Small intestine (tissue), 7 donors: ENCODE measurements around the gene ITSN2. TPM values are rescaled to one million over a fixed set of nuclear protein-coding genes. Genes with fewer than 3 reads are reported as not detected.

Source experiments
- DNase-seq, 2 donors: peaks; one replicate each; pipeline versions ENCODE4 v3.0.0 to v3.0.0-alpha.2; 2013
- FAIRE-seq: peaks from 2 replicates; lab custom pipeline; 2012; peaks lifted over from hg19 to GRCh38; lab: Jason Lieb, UNC
- H3K27ac ChIP-seq, 3 donors: one replicate each; pipeline ENCODE4 v1.5.1; 2013; ENCODE audit warnings: low read length in 2 of 3, mild to moderate bottlenecking in 2 of 3, control low read depth in 1 of 3, inconsistent platforms in 1 of 3, low read depth in 1 of 3, moderate library complexity in 1 of 3
- H3K27me3 ChIP-seq, 3 donors: one replicate each; pipeline ENCODE4 v1.6.1; 2013; ENCODE audit warnings: low read length in 3 of 3, inconsistent platforms in 1 of 3; ENCODE audit not compliant: control insufficient read depth in 3 of 3, insufficient read depth in 3 of 3
- H3K36me3 ChIP-seq, 3 donors: one replicate each; pipeline ENCODE4 v1.6.1; 2013; ENCODE audit warnings: low read length in 3 of 3, inconsistent platforms in 1 of 3, low read depth in 1 of 3, mild to moderate bottlenecking in 1 of 3, moderate library complexity in 1 of 3; ENCODE audit not compliant: control insufficient read depth in 3 of 3, insufficient read depth in 2 of 3
- H3K4me1 ChIP-seq, 3 donors: one replicate each; pipeline ENCODE4 v1.6.1; 2013; ENCODE audit warnings: low read length in 2 of 3, inconsistent platforms in 1 of 3, low read depth in 1 of 3, mild to moderate bottlenecking in 1 of 3, moderate library complexity in 1 of 3; ENCODE audit not compliant: control insufficient read depth in 3 of 3, insufficient read depth in 2 of 3
- H3K4me3 ChIP-seq, 3 donors: one replicate each; pipeline ENCODE4 v1.5.1; 2013; ENCODE audit warnings: low read length in 3 of 3, control low read depth in 1 of 3, inconsistent platforms in 1 of 3, low read depth in 1 of 3, mild to moderate bottlenecking in 1 of 3, moderate library complexity in 1 of 3
- H3K9me3 ChIP-seq, 2 donors: one replicate each; pipeline ENCODE4 v1.6.1; 2013; ENCODE audit warnings: low read depth in 1 of 2, low read length in 1 of 2; ENCODE audit not compliant: control insufficient read depth in 2 of 2, insufficient read depth in 1 of 2
- WGBS, 3 donors: extraction: QIAGEN DNeasy Blood & Tissue Kit; methylation state at CpG; one replicate each; pipeline ENCODE4 v1.1.7; 2013; 5-methylcytosine and 5-hydroxymethylcytosine counted together
- polyA plus RNA-seq, 4 donors: library from polyadenylated mRNA; stranded (reverse) in 3 of 4; unstranded in 1 of 4; fragments of 200-250 nt in 3 of 4; fragments of 120-200 nt in 1 of 4; gene quantifications; one replicate each; pipeline versions ENCODE4 v1.2.1 to v1.2.3, GENCODE V29; 2013
- donor health status: healthy with polysubstance abuse.
- donor health status: control.
- donor health status: control.
- donor health status: Bipolar disorder and iron deficiency.
- donor health status: healthy.

ITSN2 gene
- polyA plus RNA-seq, 4 donors = 16.3 to 37.1 (median 29.5) TPM

DNA sequence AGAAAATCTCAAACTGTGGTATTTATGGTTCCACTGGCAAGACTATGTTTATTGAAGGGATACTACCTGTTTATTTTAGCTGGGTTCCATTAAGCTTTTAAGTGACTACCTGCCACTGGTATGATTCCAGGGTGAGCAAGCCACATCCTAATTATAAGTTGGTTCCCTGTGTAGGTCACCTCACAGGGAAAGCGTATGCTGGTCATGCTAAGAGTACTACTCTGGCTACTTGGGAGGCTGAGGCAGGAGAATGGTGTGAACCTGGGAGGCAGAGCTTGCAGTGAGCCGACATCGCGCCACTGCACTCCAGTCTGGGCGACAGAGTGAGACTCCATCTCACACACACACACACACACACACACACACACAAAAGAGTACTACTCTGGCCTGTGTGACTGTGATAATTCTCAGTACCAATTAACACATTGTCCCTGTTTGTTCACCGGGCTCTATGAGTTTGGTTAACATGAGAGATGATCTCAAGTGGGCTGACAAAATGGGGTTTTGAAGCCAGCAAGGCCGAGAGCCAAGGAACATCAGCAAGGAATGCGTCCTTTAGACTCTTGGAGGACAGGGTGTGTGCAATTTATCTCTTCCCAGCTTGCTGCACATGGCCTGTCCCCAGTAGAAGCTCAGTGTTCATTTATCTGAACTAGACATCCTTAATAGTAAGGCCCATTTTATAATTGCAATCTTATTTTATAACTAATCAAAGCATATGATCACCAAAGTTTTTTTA, 15.2 kb upstream of the ITSN2 start:
- H3K27ac ChIP-seq = no peak overlapping the region
- FAIRE-seq = no peak

DNA sequence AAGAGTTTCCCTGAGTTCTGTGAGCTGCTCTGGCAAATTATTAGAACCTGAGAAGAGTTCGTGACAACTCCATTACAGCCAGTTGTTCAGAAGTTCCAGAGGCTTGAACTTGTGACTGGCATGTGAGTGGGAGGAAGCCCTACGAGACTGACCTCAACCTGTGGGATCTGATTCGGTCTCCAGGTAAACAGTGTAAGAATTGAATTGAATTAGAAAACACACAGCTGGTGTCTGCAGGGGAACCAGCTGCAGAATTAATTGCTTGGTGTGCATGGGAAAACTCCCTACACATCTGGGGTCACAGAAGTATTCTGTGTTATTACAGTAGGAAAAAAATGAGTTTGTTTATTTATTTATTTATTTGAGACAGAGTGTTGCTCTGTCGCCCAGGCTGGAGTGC, 14.0 kb upstream of the ITSN2 start:
- no peak for DNase-seq
- no peaks in the 10 kb centered on the region for H3K4me1 ChIP-seq
- FAIRE-seq = no peak
- H3K27me3 ChIP-seq = no peaks in the 10 kb centered on the region
- no peaks in the 10 kb centered on the region for H3K9me3 ChIP-seq
- no peaks in the 10 kb centered on the region for H3K36me3 ChIP-seq
- 50 to 56% (median 55%) methylated on average over 3 of the region's 4 CpGs for WGBS, 3 donors
- H3K27ac ChIP-seq = no peak overlapping the region
- no peak overlapping the region for H3K4me3 ChIP-seq

More for the DNA sequence above, 15.2 kb upstream of the ITSN2 start:
- H3K9me3 ChIP-seq = no peaks in the 10 kb centered on the region
- WGBS, 3 donors = 48 to 71% (median 69%) methylated on average over 4 to 7 of the region's 8 CpGs
- H3K4me3 ChIP-seq = no peak overlapping the region
- H3K36me3 ChIP-seq = no peaks in the 10 kb centered on the region
- peak; percentile 18 to 26 for DNase-seq
- no peaks in the 10 kb centered on the region for H3K4me1 ChIP-seq
- no peaks in the 10 kb centered on the region for H3K27me3 ChIP-seq

DNA sequence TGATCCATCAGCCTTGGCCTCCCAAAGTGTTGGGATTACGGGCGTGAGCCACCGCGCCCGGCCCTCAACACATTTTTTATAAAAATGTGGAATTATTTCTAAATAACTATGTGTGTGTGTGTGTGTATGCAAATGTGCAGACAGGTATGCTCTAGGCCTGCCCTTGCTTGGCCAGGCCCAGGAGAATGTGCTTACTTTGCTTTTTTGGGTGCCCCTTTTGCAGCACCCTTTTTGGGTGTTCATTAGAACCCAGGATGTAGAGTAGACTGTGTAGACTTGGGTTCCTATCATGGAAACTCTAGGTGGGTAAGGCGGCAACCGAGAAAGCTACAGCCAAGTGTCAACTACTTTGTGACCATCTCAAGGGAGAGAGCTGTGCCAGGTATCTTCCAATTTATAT, 11.7 kb upstream of the ITSN2 start:
- Histone ChIP-seq H3K9me3 (no peaks in the 10 kb centered on the region), H3K27ac (no peak overlapping the region), H3K36me3 (no peaks in the 10 kb centered on the region), H3K27me3 (no peaks in the 10 kb centered on the region), H3K4me1 (no peaks in the 10 kb centered on the region), H3K4me3 (no peak overlapping the region)
- FAIRE-seq (no peak), DNase-seq (no peak)
- 81 to 86% (median 86%) methylated on average over 7 of the region's 7 CpGs for WGBS, 3 donors

DNA sequence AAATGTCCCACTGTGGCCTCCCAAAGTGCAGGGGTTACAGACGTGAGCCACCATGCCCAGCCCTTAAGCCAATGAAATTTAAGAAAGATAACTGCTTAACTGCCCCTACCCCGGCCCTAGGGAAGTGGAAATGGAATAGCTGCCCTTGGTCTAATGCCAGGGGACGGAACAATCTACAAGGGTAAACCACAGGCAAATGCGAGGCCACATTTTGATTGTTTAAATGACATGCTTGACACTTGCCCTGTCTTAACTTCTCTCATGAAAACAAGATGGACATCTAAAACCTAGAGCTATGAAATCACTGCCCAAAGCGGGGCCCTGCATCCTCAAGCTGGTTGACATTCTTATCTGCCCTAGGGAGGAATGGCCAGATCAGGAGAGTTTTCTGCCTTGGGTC, 5.5 kb upstream of the ITSN2 start:
- Histone ChIP-seq H3K9me3 (no peaks in the 10 kb centered on the region), H3K4me1 (peaks cover 0 to 15% (median 0%) of the 10 kb centered on the region in 3 donors), H3K27ac (no peak overlapping the region), H3K4me3 (no peak overlapping the region), H3K27me3 (no peaks in the 10 kb centered on the region), H3K36me3 (no peaks in the 10 kb centered on the region)
- WGBS, 3 donors = 20 to 26% (median 20%) methylated on average over 5 of the region's 5 CpGs
- FAIRE-seq (no peak), DNase-seq (no peak)

DNA sequence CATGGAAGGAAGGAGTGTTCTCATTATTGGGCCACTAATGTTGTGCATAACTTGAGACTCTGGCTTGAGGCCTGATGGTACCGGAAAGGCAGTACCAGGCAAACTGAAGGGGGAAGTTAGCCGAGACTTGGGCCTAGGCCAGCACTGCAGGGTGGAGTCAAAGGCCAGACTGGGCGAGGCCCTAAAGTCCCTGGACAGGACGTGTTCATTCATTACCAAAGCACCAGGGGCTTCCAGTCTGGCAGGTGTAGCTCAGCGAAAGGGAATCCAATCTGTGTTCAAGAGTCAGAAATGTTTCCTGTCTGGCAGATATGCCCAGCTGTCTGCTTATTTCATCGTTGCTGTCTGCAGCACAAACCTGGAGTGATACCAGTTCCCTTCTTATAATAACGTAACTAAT, 4.7 kb upstream of the ITSN2 start:
- Histone ChIP-seq H3K27ac (peak overlapping the region; percentile 6 to 45 (median 25)), H3K9me3 (no peaks in the 10 kb centered on the region), H3K36me3 (no peaks in the 10 kb centered on the region), H3K4me1 (peaks cover 0 to 15% (median 0%) of the 10 kb centered on the region in 3 donors), H3K4me3 (no peak overlapping the region), H3K27me3 (no peaks in the 10 kb centered on the region)
- WGBS, 3 donors = 13 to 33% (median 28%) methylated on average over 7 of the region's 7 CpGs
- FAIRE-seq = no peak
- DNase-seq = peak; percentile 63 to 86

DNA sequence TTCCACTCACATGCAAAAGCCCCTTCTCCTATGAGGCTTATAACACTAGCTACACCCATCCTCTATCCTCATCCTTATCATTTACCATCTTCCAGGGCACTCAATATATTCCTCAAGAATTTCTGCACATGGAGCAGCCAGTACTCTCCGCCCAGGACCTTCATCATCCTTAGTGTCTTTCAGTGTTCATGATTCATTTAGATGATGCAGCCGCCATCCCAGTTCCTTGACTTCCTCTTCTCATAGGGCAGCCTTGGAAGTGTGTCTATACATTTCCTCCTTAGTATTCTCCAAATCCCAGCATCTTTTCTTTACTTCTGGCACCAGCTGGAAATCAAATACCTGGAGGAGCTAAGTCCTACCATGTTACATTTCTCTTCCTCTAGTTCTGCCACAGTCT, 3.0 kb upstream of the ITSN2 start:
- 90 to 94% (median 93%) methylated on average over 2 of the region's 2 CpGs for WGBS, 3 donors
- H3K27ac ChIP-seq = no peak overlapping the region
- H3K36me3 ChIP-seq = no peaks in the 10 kb centered on the region
- H3K9me3 ChIP-seq = no peaks in the 10 kb centered on the region
- peaks cover 0 to 17% (median 3%) of the 10 kb centered on the region in 3 donors for H3K4me1 ChIP-seq
- no peaks in the 10 kb centered on the region for H3K27me3 ChIP-seq
- no peak overlapping the region for H3K4me3 ChIP-seq
- DNase-seq (no peak), FAIRE-seq (no peak)

DNA sequence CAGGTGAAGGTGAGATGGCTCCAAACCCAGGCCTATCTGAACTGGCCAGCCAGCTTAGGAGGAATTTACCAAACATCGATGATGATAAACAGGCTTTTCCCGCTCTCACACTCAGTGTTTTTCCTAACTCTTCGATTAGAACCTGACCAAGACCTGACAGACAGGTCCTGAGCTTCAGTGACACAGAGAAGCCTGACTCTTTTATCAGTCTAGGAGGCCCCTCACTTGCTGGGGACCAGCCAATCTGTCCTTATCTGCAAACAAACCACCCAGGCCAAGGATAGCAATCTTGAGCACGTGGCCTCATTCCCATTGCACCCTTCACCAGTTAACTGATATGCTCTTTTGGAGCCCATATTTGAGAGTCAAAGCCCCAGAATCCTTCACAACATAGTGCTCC, 1.9 kb upstream of the ITSN2 start:
- WGBS, 3 donors = 59 to 74% (median 71%) methylated on average over 4 of the region's 4 CpGs
- DNase-seq = peak in 1 of 2 donors; percentile 39
- no peak for FAIRE-seq

DNA sequence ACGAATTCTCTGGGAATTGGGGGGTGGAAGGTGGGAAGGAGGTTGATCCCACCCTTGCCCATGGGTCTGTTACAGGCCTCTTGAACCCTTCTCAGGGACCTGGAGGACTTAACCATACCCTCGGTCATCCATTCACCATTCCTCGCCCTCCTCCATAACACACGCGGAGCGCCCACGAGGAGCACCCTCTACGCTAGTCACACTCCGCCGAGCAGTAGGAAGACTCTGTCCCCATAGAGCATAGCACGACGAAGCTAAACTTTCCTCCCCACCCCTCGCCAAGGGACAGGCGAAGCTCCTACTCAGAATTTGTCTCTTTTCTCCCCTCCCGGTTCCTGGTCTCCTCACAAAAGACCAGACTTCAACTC, 611 bp upstream of the ITSN2 start:
- DNase-seq (no peak), FAIRE-seq (no peak)
- Histone ChIP-seq H3K36me3 (no peaks in the 10 kb centered on the region), H3K27me3 (no peaks in the 10 kb centered on the region), H3K4me3 (peak overlapping the region in 2 of 3 donors; percentile 70 to 100), H3K27ac (peak overlapping the region; percentile 53 to 100 (median 98)), H3K9me3 (no peaks in the 10 kb centered on the region), H3K4me1 (peaks cover 0 to 17% (median 3%) of the 10 kb centered on the region in 3 donors)
- WGBS, 3 donors = 86 to 92% (median 88%) methylated on average over 15 of the region's 15 CpGs

More for the DNA sequence above, 1.9 kb upstream of the ITSN2 start:
- no peak overlapping the region for H3K27ac ChIP-seq
- no peaks in the 10 kb centered on the region for H3K9me3 ChIP-seq
- H3K36me3 ChIP-seq = no peaks in the 10 kb centered on the region
- no peak overlapping the region for H3K4me3 ChIP-seq
- peaks cover 0 to 17% (median 3%) of the 10 kb centered on the region in 3 donors for H3K4me1 ChIP-seq
- no peaks in the 10 kb centered on the region for H3K27me3 ChIP-seq
